C4-2B (cell line): ENCODE measurements around the gene CSPG5.

ENCODE experiments used
- H3K27ac ChIP-seq: fragments of 450-650 bp; 2 replicates; pipeline ENCODE4 v1.5.1; 2017
- ZFX ChIP-seq: fragments of 450-650 bp; IDR thresholded peaks from 2 replicates; pipeline ENCODE4 v1.6.1; 2017
- TF ChIP-seq, protein P1 (sequence below): fragments of 450-650 bp; conservative IDR thresholded peaks from 2 replicates; pipeline ENCODE4 v1.5.1; 2017; ENCODE audit warnings: mild to moderate bottlenecking

CSPG5 gene

DNA sequence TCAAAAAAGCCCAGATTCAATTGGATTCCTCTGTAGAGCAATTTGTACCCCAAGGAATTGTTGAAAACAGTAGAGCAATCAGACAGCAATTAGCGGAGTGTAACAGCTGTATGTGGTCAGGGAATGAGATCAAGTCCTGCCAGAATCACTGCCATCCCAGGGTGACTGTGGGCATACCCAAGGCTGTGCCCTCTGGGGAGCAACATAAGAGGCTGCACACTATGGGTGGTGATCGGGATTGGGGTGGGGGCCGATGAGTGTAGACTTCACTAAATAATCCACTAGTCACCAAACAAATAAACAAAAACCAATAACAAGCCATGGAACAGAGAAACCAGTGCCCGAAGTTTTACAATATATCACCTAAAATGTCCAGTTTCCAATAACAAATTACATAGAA, 53.0 kb downstream of the CSPG5 start:
- no peak for TF ChIP-seq ZFX
- TF ChIP-seq, protein P1, sequence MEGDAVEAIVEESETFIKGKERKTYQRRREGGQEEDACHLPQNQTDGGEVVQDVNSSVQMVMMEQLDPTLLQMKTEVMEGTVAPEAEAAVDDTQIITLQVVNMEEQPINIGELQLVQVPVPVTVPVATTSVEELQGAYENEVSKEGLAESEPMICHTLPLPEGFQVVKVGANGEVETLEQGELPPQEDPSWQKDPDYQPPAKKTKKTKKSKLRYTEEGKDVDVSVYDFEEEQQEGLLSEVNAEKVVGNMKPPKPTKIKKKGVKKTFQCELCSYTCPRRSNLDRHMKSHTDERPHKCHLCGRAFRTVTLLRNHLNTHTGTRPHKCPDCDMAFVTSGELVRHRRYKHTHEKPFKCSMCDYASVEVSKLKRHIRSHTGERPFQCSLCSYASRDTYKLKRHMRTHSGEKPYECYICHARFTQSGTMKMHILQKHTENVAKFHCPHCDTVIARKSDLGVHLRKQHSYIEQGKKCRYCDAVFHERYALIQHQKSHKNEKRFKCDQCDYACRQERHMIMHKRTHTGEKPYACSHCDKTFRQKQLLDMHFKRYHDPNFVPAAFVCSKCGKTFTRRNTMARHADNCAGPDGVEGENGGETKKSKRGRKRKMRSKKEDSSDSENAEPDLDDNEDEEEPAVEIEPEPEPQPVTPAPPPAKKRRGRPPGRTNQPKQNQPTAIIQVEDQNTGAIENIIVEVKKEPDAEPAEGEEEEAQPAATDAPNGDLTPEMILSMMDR: no peak
- no peak overlapping the region for H3K27ac ChIP-seq

DNA sequence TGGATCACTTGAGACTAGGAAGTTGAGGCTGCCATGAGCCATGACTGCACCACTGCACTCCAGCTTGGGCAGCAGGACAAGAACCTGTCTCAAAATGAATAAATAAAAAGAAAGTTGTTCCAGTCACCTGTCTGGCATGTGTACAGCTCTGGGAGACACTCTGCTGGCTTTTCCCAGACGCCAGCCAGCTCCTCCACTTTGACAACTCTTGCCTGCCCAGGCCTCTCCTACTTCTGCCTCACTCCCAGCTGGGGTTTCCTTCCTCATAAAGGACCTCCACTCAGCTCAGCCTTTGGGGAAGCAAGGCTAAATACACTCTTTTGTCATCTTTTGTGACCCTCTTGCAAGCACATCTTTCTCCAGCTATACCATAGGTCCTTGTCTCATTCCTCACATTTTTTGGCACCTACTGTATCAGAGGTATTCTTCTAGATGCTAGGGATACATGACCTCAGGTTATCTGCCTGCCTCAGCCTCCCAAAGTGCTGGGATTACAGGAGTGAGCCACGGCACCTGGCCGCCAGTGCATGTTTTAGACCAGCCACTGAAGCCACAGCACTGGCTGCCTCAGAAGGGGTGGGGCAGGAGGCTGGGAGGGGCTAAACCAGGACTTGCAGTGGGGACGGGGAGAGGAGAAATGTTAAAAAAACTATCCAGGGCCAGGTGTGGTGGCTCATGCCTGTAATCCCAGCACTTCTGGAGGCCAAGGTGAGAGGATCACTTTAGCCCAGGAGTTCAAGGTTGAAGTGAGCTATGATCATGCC, 55.2 kb downstream of the CSPG5 start:
- H3K27ac ChIP-seq: peak overlapping the region; percentile 52; the same call in 1 of the 2 replicates
- TF ChIP-seq ZFX: no peak
- TF ChIP-seq, protein P1: no peak

DNA sequence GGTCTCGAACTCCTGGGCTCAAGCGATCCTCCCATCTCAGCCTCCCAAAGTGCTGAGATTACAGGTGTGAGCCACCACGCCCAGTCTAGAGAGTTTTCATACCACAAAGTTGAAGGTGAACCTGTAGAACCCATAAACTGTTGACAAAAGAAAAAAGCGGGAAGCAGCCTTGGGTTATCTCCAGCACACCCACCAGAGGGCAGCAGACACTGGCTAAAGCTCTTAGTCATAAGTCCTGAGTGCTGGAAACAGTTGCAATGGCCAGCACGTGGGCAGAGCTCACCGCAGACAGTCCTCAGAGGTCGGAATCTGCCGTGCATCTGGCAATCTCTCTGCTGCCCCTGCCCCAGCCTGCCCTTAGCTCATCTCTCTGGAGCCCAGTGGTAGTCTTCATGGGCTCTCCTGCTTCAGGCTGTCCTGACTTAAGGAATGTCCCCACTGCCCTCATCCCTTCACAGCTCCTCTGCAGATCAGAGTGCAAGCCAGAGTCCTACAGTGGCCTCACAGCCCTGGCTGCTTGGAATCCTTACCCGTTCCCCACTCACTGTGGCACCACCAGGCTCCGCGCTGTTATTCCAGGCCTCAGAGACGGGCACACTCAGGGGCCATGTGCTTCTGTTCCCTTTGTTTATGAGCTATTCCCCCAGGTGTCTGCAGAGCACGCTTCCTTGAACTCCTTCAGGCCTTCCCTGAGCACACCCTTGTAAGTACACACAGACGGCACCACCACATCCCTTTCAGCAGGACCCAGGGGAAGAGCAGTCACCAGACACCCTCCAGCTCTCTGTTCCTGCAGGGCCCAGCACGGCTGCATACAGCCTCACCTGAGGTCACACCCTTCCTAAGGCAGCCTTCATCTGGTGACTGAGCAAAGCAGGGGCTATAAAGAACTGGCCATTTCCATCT, 56.3 kb downstream of the CSPG5 start:
- no peak for TF ChIP-seq ZFX
- TF ChIP-seq, protein P1: peak; percentile 85
- peak overlapping the region; percentile 52 for H3K27ac ChIP-seq

DNA sequence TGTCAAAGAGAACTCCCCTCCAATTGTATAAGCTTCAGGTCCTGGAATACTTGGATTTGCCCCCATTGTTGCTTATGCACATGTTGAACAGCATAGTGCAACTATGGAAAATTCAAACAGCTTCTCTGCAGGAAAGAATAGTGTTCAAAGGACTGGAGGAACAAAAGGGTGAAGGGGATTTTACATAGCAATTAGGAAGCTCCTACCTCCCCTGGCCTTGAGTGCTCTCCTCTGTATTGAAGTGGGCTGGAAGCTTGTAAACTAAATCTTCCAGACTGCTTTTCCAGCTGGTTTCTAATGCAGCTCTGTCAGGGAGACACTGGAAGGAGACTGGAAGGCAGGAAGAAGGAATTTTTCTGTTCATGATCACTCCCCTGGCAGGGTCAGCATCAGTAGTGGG, 57.9 kb downstream of the CSPG5 start:
- TF ChIP-seq, protein P1: no peak
- TF ChIP-seq ZFX: no peak
- no peak overlapping the region for H3K27ac ChIP-seq

DNA sequence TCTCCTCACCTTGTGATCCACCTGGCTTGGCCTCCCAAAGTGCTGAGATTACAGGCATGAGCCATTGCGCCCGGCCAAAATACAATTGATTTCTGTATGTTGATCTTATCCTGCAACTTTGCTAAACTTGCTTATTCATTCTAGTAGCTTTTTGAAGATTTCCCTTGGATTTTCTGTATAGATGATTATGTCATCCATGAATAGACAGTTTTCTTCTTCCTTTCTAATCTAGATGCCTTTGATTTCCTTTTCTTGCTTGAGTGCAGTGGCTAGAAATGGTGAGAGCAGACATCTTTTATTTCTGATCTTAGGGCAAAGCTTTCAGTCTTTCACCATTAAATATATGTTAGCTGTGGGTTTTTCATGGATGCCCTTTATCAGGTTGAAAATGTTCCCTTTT, 60.7 kb downstream of the CSPG5 start:
- TF ChIP-seq, protein P1: no peak
- TF ChIP-seq ZFX: no peak
- H3K27ac ChIP-seq: no peak overlapping the region

DNA sequence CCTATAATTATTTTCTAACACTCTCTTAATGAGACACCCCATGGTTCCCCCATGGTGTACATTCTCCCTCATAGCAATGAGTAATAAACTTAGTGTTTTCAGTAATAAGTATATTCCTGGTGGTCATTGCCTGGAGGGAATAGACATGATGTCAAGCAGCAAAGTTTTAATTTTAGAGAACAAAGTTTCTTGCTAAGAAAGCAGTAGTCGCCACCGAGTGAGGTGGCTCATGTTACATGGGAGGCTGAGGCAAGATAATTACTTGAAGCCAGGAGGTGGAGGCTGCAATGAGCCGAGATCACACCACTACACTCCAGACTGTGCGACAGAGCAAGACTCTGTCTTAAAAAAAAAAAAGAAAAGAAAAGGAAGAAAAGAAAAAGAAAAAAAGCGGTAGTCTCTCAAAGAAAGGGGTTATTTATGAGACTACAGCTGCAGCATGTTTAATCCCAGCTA, 62.8 kb downstream of the CSPG5 start:
- H3K27ac ChIP-seq: no peak overlapping the region
- TF ChIP-seq ZFX: no peak
- TF ChIP-seq, protein P1: no peak

DNA sequence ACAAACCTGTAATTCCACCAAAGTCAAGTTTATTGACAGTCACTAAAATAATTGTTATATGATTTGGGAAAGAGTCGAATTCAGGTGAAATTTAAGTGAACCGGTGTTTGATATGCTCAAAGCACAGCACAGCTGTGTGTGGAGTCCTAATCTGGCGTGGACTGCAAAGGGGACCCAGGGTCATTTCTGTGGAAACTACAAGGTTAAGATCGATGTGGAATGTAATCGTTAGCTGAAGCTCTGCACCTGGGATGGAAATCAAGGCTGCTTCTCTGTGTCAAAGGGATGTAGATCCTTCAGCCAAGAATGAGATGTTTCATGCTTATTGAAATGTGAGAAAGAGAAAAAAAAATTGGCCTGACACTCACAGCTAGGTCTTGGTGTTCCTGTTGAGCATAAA, 63.6 kb downstream of the CSPG5 start:
- H3K27ac ChIP-seq: no peak overlapping the region
- TF ChIP-seq, protein P1: no peak
- no peak for TF ChIP-seq ZFX
